SU-DHL-6 (cell line): ENCODE data around the gene PHPT1.

Source experiments
- EZH2phosphoT487 ChIP-seq: fragments of 200-600 bp; sonication (generic), shearing (Covaris generic); conservative IDR thresholded peaks from 2 replicates; pipeline ENCODE4 v1.6.1; 2018; ENCODE audit warnings: mild to moderate bottlenecking, antibody characterized with exemption, low read length, moderate library complexity, mixed read lengths
- TF ChIP-seq, protein P1 (sequence below): fragments of 200-600 bp; sonication (generic); IDR thresholded peaks from one replicate; pipeline ENCODE4 v1.5.1; 2017; ENCODE audit warnings: antibody characterized with exemption, mild to moderate bottlenecking, low read length, moderate library complexity; ENCODE audit not compliant: insufficient read depth, poor library complexity, severe bottlenecking

DNA sequence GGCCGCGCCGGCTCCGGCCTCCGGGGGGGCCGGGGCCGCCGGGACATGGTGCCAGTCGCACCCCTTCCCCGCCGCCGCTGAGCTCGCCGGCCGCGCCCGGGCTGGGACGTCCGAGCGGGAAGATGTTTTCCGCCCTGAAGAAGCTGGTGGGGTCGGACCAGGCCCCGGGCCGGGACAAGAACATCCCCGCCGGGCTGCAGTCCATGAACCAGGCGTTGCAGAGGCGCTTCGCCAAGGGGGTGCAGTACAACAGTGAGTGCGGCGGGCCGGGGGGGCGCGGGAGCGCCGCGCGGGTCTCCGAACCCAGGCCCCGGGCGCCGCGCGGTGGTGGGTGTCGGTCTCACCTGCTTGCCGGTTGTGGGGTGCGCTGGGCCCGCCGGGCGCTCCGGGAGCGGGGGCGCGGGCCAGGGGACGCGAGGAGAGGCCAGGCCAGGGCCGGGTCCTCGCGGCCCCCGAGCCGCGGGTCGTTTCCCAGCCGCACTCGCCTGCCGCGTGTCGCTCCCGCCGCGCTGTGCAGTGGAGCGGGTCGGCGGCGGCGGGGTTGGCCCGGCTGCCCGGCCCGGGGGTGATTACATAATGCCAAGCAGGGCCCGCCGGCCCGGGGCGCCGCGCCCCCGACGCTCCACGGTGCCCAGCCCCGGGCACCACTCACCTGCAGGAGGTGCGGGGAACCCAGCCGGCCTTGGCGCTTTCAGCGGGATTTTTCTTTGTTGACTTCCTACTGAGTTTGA lies 41.0 kb upstream of the PHPT1 start:
- TF ChIP-seq, protein P1, sequence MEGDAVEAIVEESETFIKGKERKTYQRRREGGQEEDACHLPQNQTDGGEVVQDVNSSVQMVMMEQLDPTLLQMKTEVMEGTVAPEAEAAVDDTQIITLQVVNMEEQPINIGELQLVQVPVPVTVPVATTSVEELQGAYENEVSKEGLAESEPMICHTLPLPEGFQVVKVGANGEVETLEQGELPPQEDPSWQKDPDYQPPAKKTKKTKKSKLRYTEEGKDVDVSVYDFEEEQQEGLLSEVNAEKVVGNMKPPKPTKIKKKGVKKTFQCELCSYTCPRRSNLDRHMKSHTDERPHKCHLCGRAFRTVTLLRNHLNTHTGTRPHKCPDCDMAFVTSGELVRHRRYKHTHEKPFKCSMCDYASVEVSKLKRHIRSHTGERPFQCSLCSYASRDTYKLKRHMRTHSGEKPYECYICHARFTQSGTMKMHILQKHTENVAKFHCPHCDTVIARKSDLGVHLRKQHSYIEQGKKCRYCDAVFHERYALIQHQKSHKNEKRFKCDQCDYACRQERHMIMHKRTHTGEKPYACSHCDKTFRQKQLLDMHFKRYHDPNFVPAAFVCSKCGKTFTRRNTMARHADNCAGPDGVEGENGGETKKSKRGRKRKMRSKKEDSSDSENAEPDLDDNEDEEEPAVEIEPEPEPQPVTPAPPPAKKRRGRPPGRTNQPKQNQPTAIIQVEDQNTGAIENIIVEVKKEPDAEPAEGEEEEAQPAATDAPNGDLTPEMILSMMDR: no peak
- TF ChIP-seq EZH2phosphoT487: no peak
